ENCODE data around the gene TMCC1. TPM values are rescaled to one million over a fixed set of nuclear protein-coding genes. Genes with fewer than 3 reads are reported as not detected.

The TMCC1 gene
- total and polyA plus RNA-seq, 4 donors: 10.2 to 60.0 (median 11.0) TPM

DNA sequence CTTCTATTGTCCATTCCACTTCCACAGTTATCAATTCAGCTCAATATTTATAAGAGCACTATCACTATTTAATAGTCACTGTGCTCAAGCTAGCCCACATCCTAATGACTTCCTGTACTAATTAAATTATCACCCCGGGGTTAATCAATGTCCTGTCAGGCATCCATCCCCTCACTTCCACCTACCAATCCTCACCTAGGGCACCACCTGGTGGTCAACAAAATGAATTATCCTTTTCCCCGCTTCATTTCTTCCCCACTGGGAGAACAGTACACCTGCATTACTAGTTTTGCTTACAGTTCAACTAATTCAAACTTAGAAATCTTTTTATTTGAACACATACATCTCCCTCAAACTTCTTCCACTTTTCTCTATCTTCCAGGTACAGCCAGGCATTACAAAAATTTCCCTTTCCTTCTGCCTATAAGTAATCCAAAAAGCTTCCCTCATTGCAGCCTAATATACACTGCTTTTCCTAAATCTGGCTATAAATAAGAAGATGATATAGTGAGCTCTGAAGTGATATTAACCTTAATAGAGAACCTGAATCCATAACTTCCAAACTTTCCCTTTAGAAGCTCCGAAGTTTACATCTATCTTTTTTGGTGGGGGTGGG lies 68.5 kb downstream of the TMCC1 start:
- TF ChIP-seq SP1 (IDR thresholded peaks at IDR 0.05) (no peak), CTCF (IDR thresholded peaks at IDR 0.05; ENCODE audit: low read depth, low read length, missing input control) (peak; percentile 69), RAD21 (IDR thresholded peaks at IDR 0.05) (peak; percentile 90 to 94), REST (IDR thresholded peaks at IDR 0.05) (no peak)
- DNase-seq (ENCODE audit: low spot score): peak; percentile 47
- WGBS: 45% methylated on average over 3 of the region's 3 CpGs
- Histone ChIP-seq H3K9ac (ENCODE audit: low read depth in 1 of 2, low read length in 2 of 2) (no peak overlapping the region), H3K4me3 (ENCODE audit: low read depth in 1 of 3, low read length in 3 of 3) (no peak overlapping the region), H3K36me3 (ENCODE audit: control insufficient read depth in 4 of 4, insufficient read depth in 3 of 4, low read depth in 1 of 4, low read length in 3 of 4) (no peaks in the 10 kb centered on the region), H3K27ac (ENCODE audit: low read depth in 1 of 2, low read length in 2 of 2) (no peak overlapping the region), H3K27me3 (ENCODE audit: control insufficient read depth in 4 of 4, insufficient read depth in 4 of 4, low read length in 3 of 4) (no peaks in the 10 kb centered on the region), H3K9me3 (ENCODE audit: control insufficient read depth in 4 of 4, low read length in 3 of 4) (no peaks in the 10 kb centered on the region), H3K4me1 (ENCODE audit: control insufficient read depth in 4 of 4, insufficient read depth in 4 of 4, low read length in 3 of 4) (peaks cover 1 to 12% (median 5%) of the 10 kb centered on the region in 4 donors)

DNA sequence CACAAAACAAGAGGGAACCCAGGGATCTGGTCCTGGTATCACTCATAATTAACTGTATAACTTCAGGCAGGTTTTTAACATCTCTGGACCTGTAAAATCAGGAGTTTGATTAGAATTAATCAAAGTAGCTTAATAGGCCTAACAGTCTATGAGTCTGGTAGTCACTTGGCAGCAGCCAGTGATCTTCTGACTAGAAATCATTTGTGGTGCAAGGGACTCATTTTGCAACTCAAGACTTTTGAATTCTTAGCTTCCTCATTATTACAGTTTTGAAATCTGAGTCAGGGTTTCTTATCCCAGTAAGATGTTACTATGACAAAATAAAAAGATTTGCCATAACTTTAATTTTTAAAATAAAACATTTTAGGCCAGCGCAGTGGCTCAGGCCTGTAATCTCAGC lies 70.8 kb downstream of the TMCC1 start:
- TF ChIP-seq YY1 (IDR thresholded peaks at IDR 0.05) (no peak), ATF3 (IDR thresholded peaks at IDR 0.05) (no peak), HNF4G (IDR thresholded peaks at IDR 0.05) (no peak), HNF4A (conservative IDR thresholded peaks at IDR 0.05) (no peak), TAF1 (conservative IDR thresholded peaks at IDR 0.05) (no peak), NR2F2 (IDR thresholded peaks at IDR 0.05) (no peak), CTCF (IDR thresholded peaks at IDR 0.05; ENCODE audit: low read depth, low read length, missing input control) (no peak), JUND (IDR thresholded peaks at IDR 0.05) (no peak), MAX (IDR thresholded peaks at IDR 0.05) (no peak), RAD21 (IDR thresholded peaks at IDR 0.05) (no peak), SP1 (IDR thresholded peaks at IDR 0.05) (no peak), REST (IDR thresholded peaks at IDR 0.05) (no peak), EGR1 (IDR thresholded peaks at IDR 0.05; ENCODE audit: low read depth in 2 of 2) (no peak), GABPA (IDR thresholded peaks at IDR 0.05 in 1 of 2, conservative IDR thresholded peaks at IDR 0.05 in 1 of 2) (no peak), ZBTB33 (IDR thresholded peaks at IDR 0.05) (no peak), RXRA (IDR thresholded peaks at IDR 0.05) (no peak), FOXA2 (IDR thresholded peaks at IDR 0.05) (no peak), FOXA1 (IDR thresholded peaks at IDR 0.05) (no peak)
- Histone ChIP-seq H3K4me1 (ENCODE audit: control insufficient read depth in 4 of 4, insufficient read depth in 4 of 4, low read length in 3 of 4) (peaks cover 0 to 7% (median 5%) of the 10 kb centered on the region in 4 donors), H3K9ac (ENCODE audit: low read depth in 1 of 2, low read length in 2 of 2) (no peak overlapping the region), H3K36me3 (ENCODE audit: control insufficient read depth in 4 of 4, insufficient read depth in 3 of 4, low read depth in 1 of 4, low read length in 3 of 4) (no peaks in the 10 kb centered on the region), H3K9me3 (ENCODE audit: control insufficient read depth in 4 of 4, low read length in 3 of 4) (no peaks in the 10 kb centered on the region), H3K27ac (ENCODE audit: low read depth in 1 of 2, low read length in 2 of 2) (peak overlapping the region in 1 of 2 donors; percentile 26), H3K27me3 (ENCODE audit: control insufficient read depth in 4 of 4, insufficient read depth in 4 of 4, low read length in 3 of 4) (no peaks in the 10 kb centered on the region), H3K4me3 (ENCODE audit: low read depth in 1 of 3, low read length in 3 of 3) (no peak overlapping the region)
- WGBS: 93% methylated on average over 1 of the region's 1 CpG
- DNase-seq (ENCODE audit: low spot score): no peak

Data from liver (tissue), 9 donors.